ENCODE data around the gene HEATR5A. TPM values are rescaled to one million over a fixed set of nuclear protein-coding genes. Genes with fewer than 3 reads are reported as not detected.
"Not testable (repeated sequence)": the region's sequence is repeated elsewhere in the genome, so short reads cannot be mapped to it uniquely, and the experiment has no call there.

The HEATR5A gene
- total RNA-seq, 4 donors from 2014 or later: 14.2 to 26.6 (median 17.0) TPM

GRCh38 chr14:31382221-31382620 is 38.1 kb downstream of the HEATR5A start:
- Histone ChIP-seq H3K27me3 (no peaks in the 10 kb centered on the region), H3K27ac (no peak overlapping the region), H3K36me3 (peaks cover 0 to 96% (median 0%) of the 10 kb centered on the region in 3 donors), H3K4me3 (no peak overlapping the region), H3K9me3 (no peaks in the 10 kb centered on the region), H3K4me1 (no peaks in the 10 kb centered on the region)
- 85 to 96% methylated on average over 1 of the region's 1 CpG for WGBS, 2 donors
- TF ChIP-seq POLR2A (IDR thresholded peaks at IDR 0.05) (no peak), CTCF (IDR thresholded peaks at IDR 0.05) (no peak)
- intact Hi-C loops (cut with DNase I): no loop called here
- DNase-seq: no peak

GRCh38 chr14:31380106-31380505 is 40.2 kb downstream of the HEATR5A start:
- intact Hi-C loops (cut with DNase I): no loop called here
- Histone ChIP-seq H3K27me3 (no peaks in the 10 kb centered on the region), H3K4me1 (no peaks in the 10 kb centered on the region), H3K4me3 (no peak overlapping the region), H3K9me3 (no peaks in the 10 kb centered on the region), H3K27ac (no peak overlapping the region), H3K36me3 (peaks cover 0 to 97% (median 0%) of the 10 kb centered on the region in 3 donors)
- DNase-seq: no peak
- TF ChIP-seq POLR2A (IDR thresholded peaks at IDR 0.05) (no peak), CTCF (IDR thresholded peaks at IDR 0.05) (no peak)
- 96% methylated on average over 3 of the region's 3 CpGs for WGBS, 2 donors

- H3K27me3 ChIP-seq; H3K4me3 ChIP-seq; H3K27ac ChIP-seq; H3K9me3 ChIP-seq; DNase-seq; intact Hi-C loops (cut with DNase I); H3K4me1 ChIP-seq: not testable (repeated sequence)
- WGBS, 2 donors: 91 to 97% methylated on average over 13 to 16 of the region's 16 CpGs
- peaks cover 0 to 98% (median 0%) of the 10 kb centered on the region in 3 donors for H3K36me3 ChIP-seq
Measured at GRCh38 chr14:31379125-31379947, 41.0 kb downstream of the HEATR5A start.

- Histone ChIP-seq H3K9me3 (no peaks in the 10 kb centered on the region), H3K27ac (no peak overlapping the region), H3K4me1 (no peaks in the 10 kb centered on the region), H3K27me3 (no peaks in the 10 kb centered on the region), H3K36me3 (peaks cover 0 to 98% (median 0%) of the 10 kb centered on the region in 3 donors), H3K4me3 (no peak overlapping the region)
- intact Hi-C loops (cut with DNase I): no loop called here
- TF ChIP-seq POLR2A (IDR thresholded peaks at IDR 0.05): no peak
- TF ChIP-seq CTCF (IDR thresholded peaks at IDR 0.05): no peak
- DNase-seq: no peak
- 96 to 98% methylated on average over 5 of the region's 5 CpGs for WGBS, 2 donors
Measured at GRCh38 chr14:31377433-31377832, 42.9 kb downstream of the HEATR5A start.

GRCh38 chr14:31371646-31372045 is 48.7 kb downstream of the HEATR5A start:
- Histone ChIP-seq H3K36me3 (peaks cover 0 to 88% (median 0%) of the 10 kb centered on the region in 3 donors), H3K4me3 (no peak overlapping the region), H3K4me1 (no peaks in the 10 kb centered on the region), H3K27me3 (no peaks in the 10 kb centered on the region), H3K27ac (no peak overlapping the region), H3K9me3 (no peaks in the 10 kb centered on the region)
- 56 to 62% methylated on average over 2 of the region's 2 CpGs for WGBS, 2 donors
- no peak for TF ChIP-seq CTCF (IDR thresholded peaks at IDR 0.05)
- no peak for TF ChIP-seq POLR2A (IDR thresholded peaks at IDR 0.05)
- DNase-seq: no peak
- intact Hi-C loops (cut with DNase I): no loop called here

All from esophagus squamous epithelium (tissue), 5 donors.